HepG2 (cell line): ENCODE data around the gene COG1. TPM values are rescaled to one million over a fixed set of nuclear protein-coding genes. Genes with fewer than 3 reads are reported as not detected.

Experiments
- ATRX ChIP-seq: sonication (generic); formaldehyde crosslinking; IDR thresholded peaks from 2 replicates; pipeline ENCODE4 v1.4.0; 2020; ENCODE audit warnings: missing genetic modification reagents, borderline replicate concordance
- ELF4 ChIP-seq: sonication (generic); formaldehyde crosslinking; IDR thresholded peaks from 2 replicates; pipeline ENCODE4 v1.5.0; 2020; ENCODE audit warnings: missing genetic modification reagents, mild to moderate bottlenecking, moderate library complexity, borderline replicate concordance
- HNRNPH1 ChIP-seq: fragments of 200-400 bp; formaldehyde crosslinking; optimal IDR thresholded peaks from 2 replicates; pipeline ENCODE3; 2017; ENCODE audit warnings: mild to moderate bottlenecking, low read depth, low read length
- NCOR1 ChIP-seq: fragments of 200-600 bp; sonication (generic); IDR thresholded peaks from 2 replicates; pipeline ENCODE4 v1.7.0; 2017; ENCODE audit warnings: antibody characterized with exemption, low read length, borderline replicate concordance
- RBFOX2 ChIP-seq: fragments of 200-400 bp; formaldehyde crosslinking; IDR thresholded peaks from 2 replicates; pipeline ENCODE4 v1.6.1; 2017; ENCODE audit warnings: low read depth, mild to moderate bottlenecking, low read length
- SP140L ChIP-seq: sonication (generic); formaldehyde crosslinking; IDR thresholded peaks from 2 replicates; pipeline ENCODE4 v1.4.0; 2020; ENCODE audit warnings: missing genetic modification reagents, borderline replicate concordance
- ZBTB20 ChIP-seq: sonication (generic); formaldehyde crosslinking; IDR thresholded peaks from 2 replicates; pipeline ENCODE4 v1.8.1; 2023; ENCODE audit warnings: missing genetic modification reagents, low read depth, mild to moderate bottlenecking, borderline replicate concordance
- ZBTB42 ChIP-seq: sonication (generic); formaldehyde crosslinking; IDR thresholded peaks from 2 replicates; pipeline ENCODE4 v1.5.0; 2020; ENCODE audit warnings: mild to moderate bottlenecking, missing genetic modification reagents
- ZMYM3 ChIP-seq: sonication (generic); formaldehyde crosslinking; IDR thresholded peaks from 2 replicates; pipeline ENCODE4 v1.5.1; 2020; ENCODE audit warnings: mild to moderate bottlenecking, missing genetic modification reagents
- ZNF546 ChIP-seq: sonication (generic); formaldehyde crosslinking; conservative IDR thresholded peaks from 2 replicates; pipeline ENCODE4 v1.8.1; 2023; ENCODE audit warnings: mild to moderate bottlenecking, missing genetic modification reagents
- ZNF556 ChIP-seq: sonication (generic); formaldehyde crosslinking; IDR thresholded peaks from 2 replicates; pipeline ENCODE4 v1.4.0; 2020; ENCODE audit warnings: mild to moderate bottlenecking, missing genetic modification reagents, borderline replicate concordance
- ZNF572 ChIP-seq: sonication (generic); formaldehyde crosslinking; IDR thresholded peaks from 2 replicates; pipeline ENCODE4 v1.5.1; 2020; ENCODE audit warnings: mild to moderate bottlenecking, missing genetic modification reagents
- ZNF598 ChIP-seq: sonication (generic); formaldehyde crosslinking; IDR thresholded peaks from 2 replicates; pipeline ENCODE4 v1.5.1; 2020; ENCODE audit warnings: mild to moderate bottlenecking, missing genetic modification reagents, borderline replicate concordance
- ZNF703 ChIP-seq: sonication (generic); formaldehyde crosslinking; IDR thresholded peaks from 2 replicates; pipeline ENCODE4 v1.5.1; 2020; ENCODE audit warnings: missing genetic modification reagents, mild to moderate bottlenecking, moderate library complexity, borderline replicate concordance
- ZNF788 ChIP-seq: sonication (generic); formaldehyde crosslinking; IDR thresholded peaks from 2 replicates; pipeline ENCODE4 v1.5.0; 2020; ENCODE audit warnings: mild to moderate bottlenecking, missing genetic modification reagents, borderline replicate concordance
- ZSCAN31 ChIP-seq: sonication (generic); formaldehyde crosslinking; IDR thresholded peaks from 2 replicates; pipeline ENCODE4 v1.5.0; 2020; ENCODE audit warnings: low read depth, mild to moderate bottlenecking, missing genetic modification reagents
- polyA plus RNA-seq, 8 experiments: library from polyadenylated mRNA; depleted of rRNA in 3 of 8; stranded (reverse) in 7 of 8; unstranded in 1 of 8; fragments of >200 nt; fragmentation: Illumina TruSeq in 4 of 8; extraction: Trizol in 4 of 8; gene quantifications; 2 replicates each; pipeline versions ENCODE4 v1.2.1 to v1.2.3, GENCODE V29; 2011 to 2016; ENCODE audit warnings: low read depth in 4 of 8, missing spikeins in 1 of 8, mixed read lengths in 1 of 8; ENCODE audit not compliant: insufficient read depth in 1 of 8
- total RNA-seq, 5 experiments: library from RNA; depleted of rRNA; stranded (reverse); fragments of >200 nt; fragmentation: Illumina TruSeq; extraction: Trizol; gene quantifications; 2 replicates each; pipeline ENCODE4 v1.2.3, GENCODE V29; 2016; ENCODE audit warnings: low read depth in 1 of 5
- TF ChIP-seq, protein P1 (sequence below): sonication (generic); formaldehyde crosslinking; IDR thresholded peaks from 2 replicates; pipeline ENCODE4 v1.5.0; 2020; ENCODE audit warnings: missing genetic modification reagents, mild to moderate bottlenecking, borderline replicate concordance
- TF ChIP-seq, protein P2 (sequence below): sonication (generic); formaldehyde crosslinking; IDR thresholded peaks from 2 replicates; pipeline ENCODE4 v1.9.0; 2021; ENCODE audit warnings: missing genetic modification reagents, borderline replicate concordance
- TF ChIP-seq, protein P3 (sequence below): sonication (generic); formaldehyde crosslinking; IDR thresholded peaks from 2 replicates; pipeline ENCODE4 v1.8.0; 2022; ENCODE audit warnings: mild to moderate bottlenecking, missing genetic modification reagents, moderate library complexity
- TF ChIP-seq, protein P4 (sequence below): sonication (generic); formaldehyde crosslinking; IDR thresholded peaks from 2 replicates; pipeline ENCODE4 v1.5.0; 2020; ENCODE audit warnings: missing genetic modification reagents
- TF ChIP-seq, protein P5 (sequence below): sonication (generic); formaldehyde crosslinking; IDR thresholded peaks from 2 replicates; pipeline ENCODE4 v1.4.0; 2020; ENCODE audit warnings: mild to moderate bottlenecking, missing genetic modification reagents

Gene COG1
- total and polyA plus RNA-seq, 2 of the 13 experiments (the other 11 are each of a cell fraction or from before 2014, with no cell fraction given): 36.6 to 39.7 TPM

DNA sequence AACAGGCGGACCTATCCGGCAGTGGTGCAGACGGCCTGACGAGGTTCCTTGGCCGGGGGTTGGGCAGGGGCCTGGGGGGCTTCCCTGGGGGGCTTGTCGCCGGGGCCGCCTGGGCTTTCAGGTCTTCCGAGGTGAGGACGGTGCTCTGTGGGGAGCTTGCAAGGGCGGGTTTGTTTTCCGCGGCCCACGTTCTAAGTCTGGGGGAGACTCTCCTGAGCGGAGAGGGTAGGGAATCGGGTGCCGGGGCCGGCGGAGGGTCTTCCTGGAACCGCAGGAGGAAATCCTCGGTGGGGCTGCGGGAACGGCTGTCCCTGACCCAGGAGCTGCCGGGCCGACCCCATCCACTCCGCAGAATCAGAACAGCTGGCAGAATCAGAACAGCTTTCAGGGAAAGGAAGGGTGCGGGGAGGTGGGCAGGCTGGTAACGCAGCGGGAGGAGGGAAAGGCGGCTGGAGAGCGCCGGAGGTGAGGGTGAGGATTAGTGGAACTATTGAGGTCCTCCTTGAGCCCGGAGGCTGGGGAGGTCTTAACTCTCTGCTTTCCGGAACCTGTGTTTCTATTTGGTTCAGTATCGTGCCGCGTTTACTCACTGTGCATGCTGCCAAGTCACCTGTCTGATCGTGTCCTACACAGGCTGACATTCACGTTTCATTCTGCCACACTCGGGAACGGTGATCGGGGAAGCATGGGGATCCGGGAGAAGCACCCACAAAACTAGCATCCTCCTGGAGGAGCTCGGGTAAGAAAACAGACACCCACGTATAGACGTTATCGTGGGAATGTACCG, 39.9 kb downstream of the COG1 start (continued):
- TF ChIP-seq SP140L (CRISPR knock-in tag): no peak
- TF ChIP-seq ZBTB42 (CRISPR knock-in tag): peak; percentile 45; the same call in 1 of the 2 replicates
- TF ChIP-seq ATRX (CRISPR knock-in tag): no peak
- no peak for TF ChIP-seq ZMYM3
- TF ChIP-seq, protein P1, sequence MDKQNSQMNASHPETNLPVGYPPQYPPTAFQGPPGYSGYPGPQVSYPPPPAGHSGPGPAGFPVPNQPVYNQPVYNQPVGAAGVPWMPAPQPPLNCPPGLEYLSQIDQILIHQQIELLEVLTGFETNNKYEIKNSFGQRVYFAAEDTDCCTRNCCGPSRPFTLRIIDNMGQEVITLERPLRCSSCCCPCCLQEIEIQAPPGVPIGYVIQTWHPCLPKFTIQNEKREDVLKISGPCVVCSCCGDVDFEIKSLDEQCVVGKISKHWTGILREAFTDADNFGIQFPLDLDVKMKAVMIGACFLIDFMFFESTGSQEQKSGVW (CRISPR knock-in tag): no peak
- TF ChIP-seq, protein P2, sequence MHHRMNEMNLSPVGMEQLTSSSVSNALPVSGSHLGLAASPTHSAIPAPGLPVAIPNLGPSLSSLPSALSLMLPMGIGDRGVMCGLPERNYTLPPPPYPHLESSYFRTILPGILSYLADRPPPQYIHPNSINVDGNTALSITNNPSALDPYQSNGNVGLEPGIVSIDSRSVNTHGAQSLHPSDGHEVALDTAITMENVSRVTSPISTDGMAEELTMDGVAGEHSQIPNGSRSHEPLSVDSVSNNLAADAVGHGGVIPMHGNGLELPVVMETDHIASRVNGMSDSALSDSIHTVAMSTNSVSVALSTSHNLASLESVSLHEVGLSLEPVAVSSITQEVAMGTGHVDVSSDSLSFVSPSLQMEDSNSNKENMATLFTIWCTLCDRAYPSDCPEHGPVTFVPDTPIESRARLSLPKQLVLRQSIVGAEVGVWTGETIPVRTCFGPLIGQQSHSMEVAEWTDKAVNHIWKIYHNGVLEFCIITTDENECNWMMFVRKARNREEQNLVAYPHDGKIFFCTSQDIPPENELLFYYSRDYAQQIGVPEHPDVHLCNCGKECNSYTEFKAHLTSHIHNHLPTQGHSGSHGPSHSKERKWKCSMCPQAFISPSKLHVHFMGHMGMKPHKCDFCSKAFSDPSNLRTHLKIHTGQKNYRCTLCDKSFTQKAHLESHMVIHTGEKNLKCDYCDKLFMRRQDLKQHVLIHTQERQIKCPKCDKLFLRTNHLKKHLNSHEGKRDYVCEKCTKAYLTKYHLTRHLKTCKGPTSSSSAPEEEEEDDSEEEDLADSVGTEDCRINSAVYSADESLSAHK (CRISPR knock-in tag): 0 out of 2 replicates have a peak, but pooled peaks have one; percentile 59
- TF ChIP-seq, protein P3, sequence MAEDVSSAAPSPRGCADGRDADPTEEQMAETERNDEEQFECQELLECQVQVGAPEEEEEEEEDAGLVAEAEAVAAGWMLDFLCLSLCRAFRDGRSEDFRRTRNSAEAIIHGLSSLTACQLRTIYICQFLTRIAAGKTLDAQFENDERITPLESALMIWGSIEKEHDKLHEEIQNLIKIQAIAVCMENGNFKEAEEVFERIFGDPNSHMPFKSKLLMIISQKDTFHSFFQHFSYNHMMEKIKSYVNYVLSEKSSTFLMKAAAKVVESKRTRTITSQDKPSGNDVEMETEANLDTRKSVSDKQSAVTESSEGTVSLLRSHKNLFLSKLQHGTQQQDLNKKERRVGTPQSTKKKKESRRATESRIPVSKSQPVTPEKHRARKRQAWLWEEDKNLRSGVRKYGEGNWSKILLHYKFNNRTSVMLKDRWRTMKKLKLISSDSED: no peak
- no peak for TF ChIP-seq RBFOX2
- TF ChIP-seq ZNF572 (CRISPR knock-in tag): no peak
- TF ChIP-seq ZNF598 (CRISPR knock-in tag): no peak
- TF ChIP-seq, protein P4, sequence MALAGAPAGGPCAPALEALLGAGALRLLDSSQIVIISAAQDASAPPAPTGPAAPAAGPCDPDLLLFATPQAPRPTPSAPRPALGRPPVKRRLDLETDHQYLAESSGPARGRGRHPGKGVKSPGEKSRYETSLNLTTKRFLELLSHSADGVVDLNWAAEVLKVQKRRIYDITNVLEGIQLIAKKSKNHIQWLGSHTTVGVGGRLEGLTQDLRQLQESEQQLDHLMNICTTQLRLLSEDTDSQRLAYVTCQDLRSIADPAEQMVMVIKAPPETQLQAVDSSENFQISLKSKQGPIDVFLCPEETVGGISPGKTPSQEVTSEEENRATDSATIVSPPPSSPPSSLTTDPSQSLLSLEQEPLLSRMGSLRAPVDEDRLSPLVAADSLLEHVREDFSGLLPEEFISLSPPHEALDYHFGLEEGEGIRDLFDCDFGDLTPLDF (CRISPR knock-in tag): no peak
- 0 out of 2 replicates have a peak, but pooled peaks have one; percentile 20 for TF ChIP-seq ZNF788 (CRISPR knock-in tag)
- TF ChIP-seq ZNF556 (CRISPR knock-in tag): no peak
- TF ChIP-seq ZNF546 (CRISPR knock-in tag): no peak
- TF ChIP-seq, protein P5, sequence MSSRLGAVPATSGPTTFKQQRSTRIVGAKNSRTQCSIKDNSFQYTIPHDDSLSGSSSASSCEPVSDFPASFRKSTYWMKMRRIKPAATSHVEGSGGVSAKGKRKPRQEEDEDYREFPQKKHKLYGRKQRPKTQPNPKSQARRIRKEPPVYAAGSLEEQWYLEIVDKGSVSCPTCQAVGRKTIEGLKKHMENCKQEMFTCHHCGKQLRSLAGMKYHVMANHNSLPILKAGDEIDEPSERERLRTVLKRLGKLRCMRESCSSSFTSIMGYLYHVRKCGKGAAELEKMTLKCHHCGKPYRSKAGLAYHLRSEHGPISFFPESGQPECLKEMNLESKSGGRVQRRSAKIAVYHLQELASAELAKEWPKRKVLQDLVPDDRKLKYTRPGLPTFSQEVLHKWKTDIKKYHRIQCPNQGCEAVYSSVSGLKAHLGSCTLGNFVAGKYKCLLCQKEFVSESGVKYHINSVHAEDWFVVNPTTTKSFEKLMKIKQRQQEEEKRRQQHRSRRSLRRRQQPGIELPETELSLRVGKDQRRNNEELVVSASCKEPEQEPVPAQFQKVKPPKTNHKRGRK (CRISPR knock-in tag): no peak
- TF ChIP-seq HNRNPH1: no peak
- no peak for TF ChIP-seq ZNF703
- peak; percentile 37; the same call in 1 of the 2 replicates for TF ChIP-seq NCOR1
- TF ChIP-seq ELF4: no peak
- peak; percentile 49; the same call in 1 of the 2 replicates for TF ChIP-seq ZSCAN31 (CRISPR knock-in tag)
- TF ChIP-seq ZBTB20 (CRISPR knock-in tag): no peak
